ENCODE data around the gene BDKRB2. TPM values are rescaled to one million over a fixed set of nuclear protein-coding genes. Genes with fewer than 3 reads are reported as not detected.
A peak's percentile ranks its signal among the peaks of the same experiment; 100 is the strongest.

The BDKRB2 gene
- total RNA-seq, 1 experiment from 2014 or later = 0.21 TPM

GRCh38 chr14:96267916-96268315 lies 63.3 kb downstream of the BDKRB2 start:
- DNase-seq (ENCODE audit: low spot score) = no peak
- intact Hi-C loops (cut with micrococcal nuclease; ENCODE audit: unreplicated experiment) = no loop called here
- Histone ChIP-seq H3K4me1 (ENCODE audit: insufficient read depth, low read length, poor library complexity, severe bottlenecking) (peaks cover 28% of the 10 kb centered on the region), H3K27ac (ENCODE audit: low read depth, low read length, poor library complexity, severe bottlenecking) (no peak overlapping the region), H3K36me3 (ENCODE audit: insufficient read depth, low read length, poor library complexity, severe bottlenecking) (no peaks in the 10 kb centered on the region), H3K27me3 (replicated peaks; ENCODE audit: insufficient read depth, low read depth, low read length, poor library complexity) (no peaks in the 10 kb centered on the region), H3K9me3 (ENCODE audit: low read depth, low read length, poor library complexity, severe bottlenecking) (no peaks in the 10 kb centered on the region), H3K4me3 (ENCODE audit: low read depth, low read length, poor library complexity, severe bottlenecking) (no peak overlapping the region)
- CTCF ChIA-PET = no interaction called here
- TF ChIP-seq CTCF (conservative IDR thresholded peaks at IDR 0.05; ENCODE audit: low read depth, low read length) = no peak
- no peak for TF ChIP-seq EZH2 (IDR thresholded peaks at IDR 0.05; ENCODE audit: borderline replicate concordance, low read depth, low read length, poor library complexity, severe bottlenecking)
- BruUV-seq (replicated peaks) = no TSS peak
- POLR2A ChIA-PET (ENCODE audit: low non-redundant PET) = no interaction called here

- Histone ChIP-seq H3K4me3 (ENCODE audit: low read depth, low read length, poor library complexity, severe bottlenecking) (no peak overlapping the region), H3K36me3 (ENCODE audit: insufficient read depth, low read length, poor library complexity, severe bottlenecking) (no peaks in the 10 kb centered on the region), H3K9me3 (ENCODE audit: low read depth, low read length, poor library complexity, severe bottlenecking) (no peaks in the 10 kb centered on the region), H3K4me1 (ENCODE audit: insufficient read depth, low read length, poor library complexity, severe bottlenecking) (peaks cover 28% of the 10 kb centered on the region), H3K27ac (ENCODE audit: low read depth, low read length, poor library complexity, severe bottlenecking) (no peak overlapping the region), H3K27me3 (replicated peaks; ENCODE audit: insufficient read depth, low read depth, low read length, poor library complexity) (no peaks in the 10 kb centered on the region)
- no peak for TF ChIP-seq CTCF (conservative IDR thresholded peaks at IDR 0.05; ENCODE audit: low read depth, low read length)
- TF ChIP-seq EZH2 (IDR thresholded peaks at IDR 0.05; ENCODE audit: borderline replicate concordance, low read depth, low read length, poor library complexity, severe bottlenecking) = no peak
- ChIA-PET POLR2A (ENCODE audit: low non-redundant PET) (interaction anchor here (0.6 kb wide), 1 partner anchor 64 kb away, joined by 3 read pairs; the partner anchor contains the start of gene BDKRB2), CTCF (no interaction called here)
- peak; percentile 55 for DNase-seq (ENCODE audit: low spot score)
- no TSS peak for BruUV-seq (replicated peaks)
- intact Hi-C loops (cut with micrococcal nuclease; ENCODE audit: unreplicated experiment) = no loop called here
Measured at GRCh38 chr14:96268431-96269358, 64.1 kb downstream of the BDKRB2 start.

- Histone ChIP-seq H3K9me3 (ENCODE audit: low read depth, low read length, poor library complexity, severe bottlenecking) (no peaks in the 10 kb centered on the region), H3K4me3 (ENCODE audit: low read depth, low read length, poor library complexity, severe bottlenecking) (no peak overlapping the region), H3K27ac (ENCODE audit: low read depth, low read length, poor library complexity, severe bottlenecking) (no peak overlapping the region), H3K4me1 (ENCODE audit: insufficient read depth, low read length, poor library complexity, severe bottlenecking) (peaks cover 28% of the 10 kb centered on the region), H3K27me3 (replicated peaks; ENCODE audit: insufficient read depth, low read depth, low read length, poor library complexity) (no peaks in the 10 kb centered on the region), H3K36me3 (ENCODE audit: insufficient read depth, low read length, poor library complexity, severe bottlenecking) (no peaks in the 10 kb centered on the region)
- no peak for DNase-seq (ENCODE audit: low spot score)
- CTCF ChIA-PET = no interaction called here
- TF ChIP-seq CTCF (conservative IDR thresholded peaks at IDR 0.05; ENCODE audit: low read depth, low read length) = no peak
- TF ChIP-seq EZH2 (IDR thresholded peaks at IDR 0.05; ENCODE audit: borderline replicate concordance, low read depth, low read length, poor library complexity, severe bottlenecking) = no peak
- POLR2A ChIA-PET (ENCODE audit: low non-redundant PET) = interaction anchor here (0.6 kb wide), 1 partner anchor 65 kb away, joined by 3 read pairs; the partner anchor contains the start of gene BDKRB2
- BruUV-seq (replicated peaks) = no TSS peak
- intact Hi-C loops (cut with micrococcal nuclease; ENCODE audit: unreplicated experiment) = no loop called here
Measured at GRCh38 chr14:96269359-96269710, 64.7 kb downstream of the BDKRB2 start.

Data from A673 (cell line).